Breast epithelium (tissue), 4 donors: Measurements from ENCODE around the gene ANTXRL. TPM values are rescaled to one million over a fixed set of nuclear protein-coding genes. Genes with fewer than 3 reads are reported as not detected.
"Not testable (repeated sequence)": the region's sequence is repeated elsewhere in the genome, so short reads cannot be mapped to it uniquely, and the experiment has no call there.

Experiments used
- DNase-seq, 2 donors: peaks; one replicate each; pipeline ENCODE4 v3.0.0-alpha.2; 2019; ENCODE audit warnings: low spot score in 2 of 2
- H3K27ac ChIP-seq, 2 donors: fragments of 200-600 bp; sonication (generic) in 1 of 2; one replicate each; pipeline ENCODE4 v1.5.1; 2016 to 2019; ENCODE audit warnings: mild to moderate bottlenecking in 1 of 2
- H3K27me3 ChIP-seq, 2 donors: fragments of 200-600 bp; sonication (generic) in 1 of 2; one replicate each; pipeline versions ENCODE4 v1.5.1 to v1.6.0; 2017 to 2019; ENCODE audit warnings: control low read depth in 1 of 2, mild to moderate bottlenecking in 1 of 2
- H3K36me3 ChIP-seq: fragments of 200-600 bp; one replicate; pipeline ENCODE4 v1.5.1; 2019
- H3K4me1 ChIP-seq, 2 donors: fragments of 200-600 bp; sonication (generic); one replicate each; pipeline ENCODE4 v1.5.1; 2016 to 2019; ENCODE audit warnings: control low read depth in 1 of 2
- H3K4me3 ChIP-seq, 3 donors: fragments of 200-600 bp; sonication (generic); 1 replicate in 2 of 3; 2 replicates in 1 of 3; pipeline ENCODE4 v1.5.1; 2016 to 2019; ENCODE audit warnings: mild to moderate bottlenecking in 3 of 3, moderate library complexity in 2 of 3
- H3K9me3 ChIP-seq, 2 donors: fragments of 200-600 bp; sonication (generic) in 1 of 2; one replicate each; pipeline ENCODE4 v1.5.1; 2016 to 2019; ENCODE audit warnings: control low read depth in 1 of 2
- POLR2A ChIP-seq: fragments of 450-650 bp; IDR thresholded peaks from one replicate; pipeline ENCODE4 v1.6.1; 2016; ENCODE audit warnings: antibody characterized with exemption, mild to moderate bottlenecking, moderate library complexity
- POLR2AphosphoS5 ChIP-seq, 3 donors: sonication (generic); formaldehyde crosslinking; IDR thresholded peaks; one replicate each; pipeline ENCODE4 v1.6.1; 2017; ENCODE audit warnings: antibody characterized with exemption in 3 of 3
- intact Hi-C: fragments of 100-400 bp; cut with DNase I; formaldehyde crosslinking; loops from one replicate; pipeline ENCODE4 v1.15.1; 2023; ENCODE audit warnings: low total_unique reads
- total RNA-seq, 3 donors: library from RNA; depleted of rRNA; stranded (reverse); fragments of >200 nt; gene quantifications; one replicate each; pipeline ENCODE4 v1.1.0, GENCODE V29; 2016
- TF ChIP-seq, protein P1 (sequence below), 3 donors: fragments of 450-650 bp; IDR thresholded peaks; one replicate each; pipeline ENCODE4 v1.5.1; 2016 to 2017; ENCODE audit warnings: antibody characterized with exemption in 3 of 3, mild to moderate bottlenecking in 3 of 3, moderate library complexity in 3 of 3

ANTXRL gene
- total RNA-seq, 3 donors from 2014 or later = 0.15 TPM; not detected in 2

DNA sequence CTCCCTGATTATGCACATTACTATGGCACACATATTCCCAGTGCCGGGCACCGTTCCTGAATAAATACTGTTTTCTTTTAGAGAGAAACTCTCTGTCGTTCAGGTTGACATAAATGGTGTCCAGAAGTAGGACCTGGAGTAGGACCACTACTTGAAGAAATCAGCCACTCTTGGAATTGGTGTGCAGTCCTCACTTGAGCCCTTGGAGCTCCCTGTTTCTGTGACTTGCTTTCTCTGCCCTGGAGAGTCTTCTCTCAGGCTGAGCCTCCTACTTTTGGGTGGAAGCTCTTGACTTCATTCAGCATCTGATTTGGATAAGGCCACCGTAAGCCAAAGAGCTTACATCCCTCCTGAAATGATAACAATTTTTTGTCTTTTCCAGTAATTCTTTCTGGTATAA lies 29.7 kb upstream of the ANTXRL start:
- no peak overlapping the region for H3K4me3 ChIP-seq
- H3K27me3 ChIP-seq = no peaks in the 10 kb centered on the region
- TF ChIP-seq POLR2AphosphoS5 (IDR thresholded peaks at IDR 0.05) (no peak), POLR2A (no peak)
- TF ChIP-seq, protein P1, sequence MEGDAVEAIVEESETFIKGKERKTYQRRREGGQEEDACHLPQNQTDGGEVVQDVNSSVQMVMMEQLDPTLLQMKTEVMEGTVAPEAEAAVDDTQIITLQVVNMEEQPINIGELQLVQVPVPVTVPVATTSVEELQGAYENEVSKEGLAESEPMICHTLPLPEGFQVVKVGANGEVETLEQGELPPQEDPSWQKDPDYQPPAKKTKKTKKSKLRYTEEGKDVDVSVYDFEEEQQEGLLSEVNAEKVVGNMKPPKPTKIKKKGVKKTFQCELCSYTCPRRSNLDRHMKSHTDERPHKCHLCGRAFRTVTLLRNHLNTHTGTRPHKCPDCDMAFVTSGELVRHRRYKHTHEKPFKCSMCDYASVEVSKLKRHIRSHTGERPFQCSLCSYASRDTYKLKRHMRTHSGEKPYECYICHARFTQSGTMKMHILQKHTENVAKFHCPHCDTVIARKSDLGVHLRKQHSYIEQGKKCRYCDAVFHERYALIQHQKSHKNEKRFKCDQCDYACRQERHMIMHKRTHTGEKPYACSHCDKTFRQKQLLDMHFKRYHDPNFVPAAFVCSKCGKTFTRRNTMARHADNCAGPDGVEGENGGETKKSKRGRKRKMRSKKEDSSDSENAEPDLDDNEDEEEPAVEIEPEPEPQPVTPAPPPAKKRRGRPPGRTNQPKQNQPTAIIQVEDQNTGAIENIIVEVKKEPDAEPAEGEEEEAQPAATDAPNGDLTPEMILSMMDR (IDR thresholded peaks at IDR 0.05) = no peak
- no peak for DNase-seq
- intact Hi-C loops = no loop called here
- peaks cover 0 to 8% of the 10 kb centered on the region in 2 donors for H3K4me1 ChIP-seq
- no peaks in the 10 kb centered on the region for H3K9me3 ChIP-seq
- H3K27ac ChIP-seq = no peak overlapping the region
- H3K36me3 ChIP-seq = no peaks in the 10 kb centered on the region

DNA sequence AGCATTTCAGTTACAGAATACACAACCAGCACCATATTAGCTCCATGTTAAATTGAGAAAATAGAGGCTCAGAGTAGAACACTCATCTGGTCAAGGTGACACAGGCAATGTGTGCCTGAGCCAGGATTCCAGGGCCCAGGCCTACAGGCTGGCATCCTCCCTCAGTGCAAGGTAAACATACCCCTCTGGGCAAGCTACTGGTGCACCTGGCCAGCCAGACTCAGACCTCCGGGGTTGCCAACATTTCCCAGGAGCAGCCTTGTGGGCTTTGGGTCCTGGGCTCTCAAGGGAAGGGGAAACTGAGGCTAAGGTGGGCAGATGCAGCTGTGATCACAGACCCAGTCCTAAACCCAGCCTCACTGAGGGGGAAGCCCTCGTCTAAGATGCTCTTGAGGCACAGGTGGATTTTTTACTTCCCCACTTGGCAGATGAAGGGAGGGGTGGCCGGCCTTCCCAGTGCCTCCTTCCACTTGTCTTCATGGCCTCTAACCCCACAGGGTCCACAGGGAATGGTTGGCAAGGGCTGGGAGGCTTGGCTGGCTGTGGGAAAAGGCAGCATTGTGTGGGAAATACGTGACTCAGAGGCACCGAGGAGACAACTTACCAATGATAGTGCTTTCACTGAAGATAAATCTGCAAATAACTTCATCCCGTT lies 23.8 kb upstream of the ANTXRL start:
- H3K4me1 ChIP-seq, DNase-seq, H3K9me3 ChIP-seq, H3K27me3 ChIP-seq, H3K36me3 ChIP-seq, H3K4me3 ChIP-seq, H3K27ac ChIP-seq, intact Hi-C loops: not testable (repeated sequence)

- Histone ChIP-seq H3K27me3 (no peaks in the 10 kb centered on the region), H3K4me3 (no peak overlapping the region), H3K9me3 (no peaks in the 10 kb centered on the region), H3K36me3 (no peaks in the 10 kb centered on the region), H3K4me1 (no peaks in the 10 kb centered on the region), H3K27ac (no peak overlapping the region)
- no peak for DNase-seq
- intact Hi-C loops = no loop called here
- TF ChIP-seq POLR2AphosphoS5 (IDR thresholded peaks at IDR 0.05) (no peak), POLR2A (no peak)
- TF ChIP-seq, protein P1 (IDR thresholded peaks at IDR 0.05) = no peak
These were observed 22.9 kb upstream of the ANTXRL start for GRCh38 chr10:46263831-46264268.

DNA sequence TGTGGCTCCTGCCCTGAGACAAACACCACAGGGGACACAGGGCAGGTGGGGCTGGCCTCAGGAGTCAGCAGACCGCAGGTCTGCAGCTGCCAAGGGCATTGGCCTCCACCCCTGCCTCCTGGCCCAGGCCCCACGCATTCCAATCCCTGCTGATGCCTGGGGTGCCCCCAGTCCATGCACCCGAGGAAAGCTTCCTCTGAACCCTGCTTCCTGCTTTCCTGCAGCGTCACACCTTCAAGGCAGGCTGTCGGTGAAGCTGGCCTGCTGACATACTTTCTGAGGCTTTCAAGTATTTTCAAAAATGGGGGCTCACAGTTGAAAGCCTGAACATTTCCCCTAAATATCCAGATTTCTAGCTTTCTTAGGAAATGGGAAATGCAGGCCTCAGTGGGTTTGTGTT lies 22.5 kb upstream of the ANTXRL start:
- no peak overlapping the region for H3K4me3 ChIP-seq

DNA sequence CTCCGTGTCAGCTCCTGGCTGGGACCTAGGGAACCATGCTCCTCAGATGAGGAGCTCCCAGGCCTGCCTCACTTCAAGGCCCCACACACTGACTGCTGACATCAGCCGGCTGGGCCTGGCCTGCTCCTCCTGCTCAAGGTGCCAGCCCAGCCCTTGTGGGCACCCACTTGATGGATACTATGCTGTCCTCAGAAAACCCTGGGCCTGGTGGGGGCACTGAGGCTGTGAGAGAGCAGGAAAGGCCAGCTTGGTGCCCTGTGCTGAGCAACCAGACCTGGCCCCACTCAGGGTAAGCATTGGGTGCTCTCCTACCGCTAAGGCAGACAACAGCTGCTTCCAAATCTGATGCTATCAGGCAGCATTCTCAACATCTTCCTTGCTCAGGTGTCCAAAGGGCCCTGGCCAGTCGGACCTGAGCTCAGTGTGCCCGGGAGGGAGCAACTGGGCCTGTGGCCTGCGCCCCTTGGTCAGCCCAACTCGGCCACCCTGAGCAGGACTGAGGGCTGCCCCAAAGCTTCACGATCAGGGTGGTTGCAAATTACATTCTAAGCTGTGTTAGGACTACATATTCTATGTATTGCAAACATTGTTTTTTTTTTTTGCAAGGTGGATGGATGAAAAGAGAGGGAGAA lies 21.9 kb upstream of the ANTXRL start:
- no peaks in the 10 kb centered on the region for H3K9me3 ChIP-seq
- no peak overlapping the region for H3K4me3 ChIP-seq
- intact Hi-C loops = no loop called here
- H3K4me1 ChIP-seq = no peaks in the 10 kb centered on the region
- TF ChIP-seq POLR2A = no peak
- no peak for TF ChIP-seq POLR2AphosphoS5 (IDR thresholded peaks at IDR 0.05)
- TF ChIP-seq, protein P1 (IDR thresholded peaks at IDR 0.05) = no peak
- H3K27me3 ChIP-seq = no peaks in the 10 kb centered on the region
- no peak overlapping the region for H3K27ac ChIP-seq
- H3K36me3 ChIP-seq = no peaks in the 10 kb centered on the region
- DNase-seq = peak in 1 of 2 donors; percentile 16

More for the DNA sequence above, 22.5 kb upstream of the ANTXRL start:
- H3K4me1 ChIP-seq = no peaks in the 10 kb centered on the region
- no peak for TF ChIP-seq POLR2A
- TF ChIP-seq, protein P1 (IDR thresholded peaks at IDR 0.05) = no peak
- no peak for TF ChIP-seq POLR2AphosphoS5 (IDR thresholded peaks at IDR 0.05)
- no peaks in the 10 kb centered on the region for H3K27me3 ChIP-seq
- H3K27ac ChIP-seq = no peak overlapping the region
- H3K36me3 ChIP-seq = no peaks in the 10 kb centered on the region
- intact Hi-C loops = no loop called here
- no peak for DNase-seq
- H3K9me3 ChIP-seq = no peaks in the 10 kb centered on the region

DNA sequence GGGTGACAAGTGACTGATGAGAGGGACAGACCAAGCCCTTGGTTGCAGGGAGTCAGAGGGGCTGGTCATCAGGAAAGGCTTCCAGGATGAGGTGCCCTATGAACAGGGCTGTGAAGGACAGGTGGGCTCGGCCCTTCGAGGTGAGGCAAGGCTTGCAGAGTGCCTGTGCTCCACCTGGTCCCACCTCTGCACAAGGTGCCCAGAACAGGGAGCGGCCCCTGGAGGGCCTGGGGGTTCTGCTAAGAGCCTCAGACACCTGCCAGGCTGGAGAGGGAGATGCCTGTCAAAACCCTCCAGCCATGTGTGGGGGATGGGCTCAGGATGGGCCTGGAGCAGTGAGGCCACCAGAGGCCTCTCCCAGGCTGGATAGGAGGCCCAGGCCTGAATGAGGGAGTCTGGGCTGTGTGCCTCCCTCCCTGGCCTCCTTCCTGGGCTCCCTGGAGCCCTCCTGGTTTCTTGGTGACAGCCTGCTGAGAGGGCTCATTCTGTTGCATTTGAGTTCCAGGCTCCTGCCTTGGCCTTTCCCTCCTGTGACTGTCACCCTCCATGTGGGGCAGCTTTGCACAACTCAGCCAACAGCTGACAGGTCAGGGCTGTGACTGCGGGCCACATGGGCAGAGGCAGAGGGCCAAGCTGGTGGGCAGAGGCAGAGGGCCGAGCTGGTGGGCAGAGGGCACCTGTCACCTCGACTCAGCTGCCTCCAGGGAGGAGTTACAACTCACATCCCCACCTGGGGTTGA lies 21.1 kb upstream of the ANTXRL start:
- H3K9me3 ChIP-seq, H3K4me1 ChIP-seq, H3K27ac ChIP-seq, H3K4me3 ChIP-seq, DNase-seq, H3K27me3 ChIP-seq, intact Hi-C loops, H3K36me3 ChIP-seq: not testable (repeated sequence)
